ENCODE results near the gene PRSS1.
"Not testable (repeated sequence)": the region's sequence is repeated elsewhere in the genome, so short reads cannot be mapped to it uniquely, and the experiment has no call there.

Gene PRSS1

DNA sequence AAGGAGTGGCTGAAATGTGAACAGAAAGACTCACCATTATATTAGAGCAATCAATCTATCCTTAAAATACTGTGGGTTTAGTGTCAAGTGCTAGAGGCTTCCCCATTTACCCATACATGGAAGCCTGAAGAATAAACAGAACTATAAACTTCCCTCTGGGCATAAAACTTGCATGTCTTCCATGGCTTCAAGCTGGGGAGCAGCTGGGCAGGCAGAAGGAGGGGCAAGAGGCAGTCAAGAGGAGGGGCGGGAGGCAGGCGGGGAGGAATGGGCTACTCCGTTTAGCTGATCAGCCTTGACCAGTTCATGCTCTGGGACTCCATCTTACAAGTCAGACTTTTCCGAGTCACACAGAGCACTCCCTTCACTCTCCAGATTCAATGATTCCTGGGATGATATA, 3.5 kb upstream of the PRSS1 start:
- no peak for DNase-seq (ENCODE audit: low read depth in 4 of 4, low spot score in 1 of 4)

- DNase-seq (ENCODE audit: low read depth in 4 of 4, low spot score in 1 of 4) = no peak
Observed at GRCh38 chr7:142746264-142746663, 3.0 kb upstream of the PRSS1 start.

DNA sequence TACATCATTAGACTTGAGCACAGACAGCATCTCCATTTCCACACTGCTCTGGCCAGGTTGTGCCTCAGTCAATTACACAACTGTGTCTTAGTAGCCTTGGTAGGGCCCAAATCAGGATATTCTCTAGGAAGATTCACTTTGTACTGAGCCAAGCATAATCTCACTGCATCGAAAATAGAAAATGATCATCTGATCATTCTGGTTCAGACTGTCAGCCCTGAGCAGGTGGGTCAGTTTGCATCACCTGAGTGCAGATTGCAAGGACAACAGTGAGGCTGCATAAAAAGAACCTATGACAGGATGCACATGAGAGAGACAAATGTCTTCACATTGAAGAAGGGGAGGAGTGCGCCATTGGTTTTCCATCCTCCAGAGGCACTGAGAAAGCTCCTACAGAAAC, 862 bp upstream of the PRSS1 start:
- DNase-seq (ENCODE audit: low read depth in 4 of 4, low spot score in 1 of 4) = not testable (repeated sequence)

- no peak for DNase-seq (ENCODE audit: low read depth in 4 of 4, low spot score in 1 of 4)
Observed at GRCh38 chr7:142750321-142750938, 1.2 kb downstream of the PRSS1 start.

DNA sequence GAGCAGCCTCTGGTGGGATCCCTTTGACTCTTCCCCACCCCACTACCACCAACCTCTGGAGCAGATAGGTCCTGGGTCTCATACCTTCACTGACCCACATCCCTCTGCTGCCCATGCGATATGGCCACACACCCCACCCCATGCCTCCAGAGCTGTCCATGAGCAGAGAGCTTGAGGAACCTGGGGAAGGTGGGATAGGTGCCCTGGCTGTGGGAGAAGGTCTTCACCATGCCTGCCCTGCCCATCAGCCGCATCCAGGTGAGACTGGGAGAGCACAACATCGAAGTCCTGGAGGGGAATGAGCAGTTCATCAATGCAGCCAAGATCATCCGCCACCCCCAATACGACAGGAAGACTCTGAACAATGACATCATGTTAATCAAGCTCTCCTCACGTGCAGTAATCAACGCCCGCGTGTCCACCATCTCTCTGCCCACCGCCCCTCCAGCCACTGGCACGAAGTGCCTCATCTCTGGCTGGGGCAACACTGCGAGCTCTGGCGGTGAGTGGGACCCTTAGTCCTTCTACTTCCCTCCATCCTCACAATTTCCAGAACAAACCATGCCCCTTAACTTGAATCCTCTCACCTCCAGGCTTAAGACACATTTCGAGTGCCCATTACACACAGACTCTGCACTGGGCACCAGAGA, 2.4 kb downstream of the PRSS1 start:
- not testable (repeated sequence) for DNase-seq (ENCODE audit: low read depth in 4 of 4, low spot score in 1 of 4)

DNA sequence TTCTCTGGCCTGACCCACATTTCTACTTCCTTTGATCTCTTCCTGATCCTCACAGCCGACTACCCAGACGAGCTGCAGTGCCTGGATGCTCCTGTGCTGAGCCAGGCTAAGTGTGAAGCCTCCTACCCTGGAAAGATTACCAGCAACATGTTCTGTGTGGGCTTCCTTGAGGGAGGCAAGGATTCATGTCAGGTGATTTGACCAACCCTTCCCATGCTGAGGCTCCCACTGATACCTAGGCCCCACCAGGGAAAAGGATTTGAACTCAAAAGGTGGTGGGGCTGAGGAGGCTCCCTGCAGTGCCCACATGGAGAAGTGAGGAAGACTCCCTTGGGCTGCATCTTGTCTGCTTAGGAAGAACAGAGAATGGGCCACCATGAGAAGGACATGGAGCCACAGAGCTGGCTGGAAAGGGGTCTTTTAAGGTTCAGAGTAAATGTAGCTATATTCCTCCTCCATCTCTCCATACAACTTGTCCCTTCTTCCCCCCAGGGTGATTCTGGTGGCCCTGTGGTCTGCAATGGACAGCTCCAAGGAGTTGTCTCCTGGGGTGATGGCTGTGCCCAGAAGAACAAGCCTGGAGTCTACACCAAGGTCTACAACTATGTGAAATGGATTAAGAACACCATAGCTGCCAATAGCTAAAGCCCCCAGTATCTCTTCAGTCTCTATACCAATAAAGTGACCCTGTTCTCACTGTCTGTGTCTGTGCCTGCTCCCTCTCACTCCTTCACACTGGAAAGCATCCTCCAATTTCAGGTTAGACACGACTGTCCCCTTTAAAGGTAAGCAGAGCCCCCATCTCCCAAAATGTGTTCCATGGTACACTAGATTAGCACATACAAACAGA, 3.3 kb downstream of the PRSS1 start:
- no peak for DNase-seq (ENCODE audit: low read depth in 4 of 4, low spot score in 1 of 4)

DNA sequence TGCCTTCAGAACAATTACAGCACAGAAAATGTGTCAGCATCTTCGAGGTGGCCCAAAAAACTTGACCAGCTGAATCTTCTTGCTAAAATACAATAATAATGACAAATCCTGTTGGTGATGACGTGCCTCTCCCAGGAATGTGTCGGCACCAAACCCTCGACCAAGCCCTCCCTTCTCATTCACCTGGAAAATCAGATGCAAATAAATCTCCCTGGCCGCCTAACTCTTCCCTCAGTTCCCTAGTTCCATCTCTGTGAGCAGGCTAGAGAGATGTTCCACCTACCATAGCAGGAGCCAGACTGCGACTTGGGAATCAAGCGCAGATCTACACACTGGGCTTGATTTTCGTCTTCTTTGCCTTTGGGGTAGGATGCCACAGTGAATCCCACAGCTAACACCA, 4.1 kb downstream of the PRSS1 start:
- DNase-seq (ENCODE audit: low read depth in 4 of 4, low spot score in 1 of 4) = no peak

- not testable (repeated sequence) for DNase-seq (ENCODE audit: low read depth in 4 of 4, low spot score in 1 of 4)
Observed at GRCh38 chr7:142753925-142754491, 4.7 kb downstream of the PRSS1 start.

GRCh38 chr7:142754681-142755575, 5.7 kb downstream of the PRSS1 start:
- DNase-seq (ENCODE audit: low read depth in 4 of 4, low spot score in 1 of 4) = no peak

DNA sequence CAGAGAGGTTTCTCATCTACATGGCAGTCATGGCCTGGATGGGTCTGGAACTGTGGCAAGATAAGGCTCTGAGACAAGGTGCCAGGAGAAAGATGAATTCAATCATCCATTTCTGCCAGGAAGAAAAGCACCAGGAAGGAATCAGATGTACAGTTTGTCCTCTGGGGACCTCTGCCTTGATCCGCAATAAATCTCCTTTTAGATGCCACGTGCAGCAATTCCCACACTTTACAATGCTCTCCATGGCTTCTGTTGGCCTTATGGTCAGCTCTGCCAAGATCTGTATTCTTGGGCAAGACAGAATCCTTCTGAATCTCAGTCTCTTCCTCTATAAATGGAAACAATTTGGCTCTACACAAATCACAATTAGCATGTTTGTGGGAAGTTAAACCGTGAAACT, 9.0 kb downstream of the PRSS1 start:
- DNase-seq (ENCODE audit: low read depth in 4 of 4, low spot score in 1 of 4) = not testable (repeated sequence)

- no peak for DNase-seq (ENCODE audit: low read depth in 4 of 4, low spot score in 1 of 4)
Observed at GRCh38 chr7:142759433-142759832, 10.2 kb downstream of the PRSS1 start.

- DNase-seq (ENCODE audit: low read depth in 4 of 4, low spot score in 1 of 4) = no peak
Observed at GRCh38 chr7:142760071-142760642, 10.9 kb downstream of the PRSS1 start.

GRCh38 chr7:142761606-142762005, 12.3 kb downstream of the PRSS1 start:
- DNase-seq (ENCODE audit: low read depth in 4 of 4, low spot score in 1 of 4) = not testable (repeated sequence)

GRCh38 chr7:142762104-142762503, 12.8 kb downstream of the PRSS1 start:
- DNase-seq (ENCODE audit: low read depth in 4 of 4, low spot score in 1 of 4) = no peak

- no peak for DNase-seq (ENCODE audit: low read depth in 4 of 4, low spot score in 1 of 4)
Observed at GRCh38 chr7:142767451-142767850, 18.2 kb downstream of the PRSS1 start.

DNA sequence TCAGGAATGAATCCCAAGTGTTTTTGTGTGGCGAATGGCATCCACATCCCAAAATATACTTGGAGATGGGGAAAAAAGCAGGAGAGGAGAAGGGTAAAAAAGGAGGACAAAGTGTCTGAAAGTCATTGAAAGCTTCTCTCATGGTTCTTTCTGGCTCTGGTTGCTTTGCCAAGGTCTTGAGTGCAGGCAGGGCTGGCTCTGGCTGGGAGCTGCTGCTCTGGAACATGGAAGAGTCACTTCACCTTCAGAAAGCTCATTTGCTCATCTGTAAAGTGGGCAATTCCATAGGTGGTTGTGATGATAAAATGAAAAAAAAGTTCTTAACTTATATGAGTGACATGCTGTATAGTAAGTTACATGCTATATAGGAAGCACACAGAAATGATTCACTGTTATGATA, 18.6 kb downstream of the PRSS1 start:
- DNase-seq (ENCODE audit: low read depth in 4 of 4, low spot score in 1 of 4) = no peak

DNA sequence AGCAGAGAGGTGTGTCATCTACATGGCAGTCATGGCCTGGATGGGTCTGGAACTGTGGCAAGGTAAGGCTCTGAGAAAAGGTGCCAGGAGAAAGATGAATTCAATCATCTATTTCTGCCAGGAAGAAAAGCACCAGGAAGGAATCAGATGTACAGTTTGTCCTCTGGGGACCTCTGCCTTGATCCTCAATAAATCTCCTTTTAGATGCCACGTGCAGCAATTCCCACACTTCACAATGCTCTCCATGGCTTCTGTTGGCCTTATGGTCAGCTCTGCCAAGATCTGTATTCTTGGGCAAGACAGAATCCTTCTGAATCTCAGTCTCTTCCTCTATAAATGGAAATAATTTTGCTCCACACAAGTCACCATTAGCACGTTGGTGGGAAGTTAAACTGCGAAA, 19.6 kb downstream of the PRSS1 start:
- DNase-seq (ENCODE audit: low read depth in 4 of 4, low spot score in 1 of 4) = not testable (repeated sequence)

DNA sequence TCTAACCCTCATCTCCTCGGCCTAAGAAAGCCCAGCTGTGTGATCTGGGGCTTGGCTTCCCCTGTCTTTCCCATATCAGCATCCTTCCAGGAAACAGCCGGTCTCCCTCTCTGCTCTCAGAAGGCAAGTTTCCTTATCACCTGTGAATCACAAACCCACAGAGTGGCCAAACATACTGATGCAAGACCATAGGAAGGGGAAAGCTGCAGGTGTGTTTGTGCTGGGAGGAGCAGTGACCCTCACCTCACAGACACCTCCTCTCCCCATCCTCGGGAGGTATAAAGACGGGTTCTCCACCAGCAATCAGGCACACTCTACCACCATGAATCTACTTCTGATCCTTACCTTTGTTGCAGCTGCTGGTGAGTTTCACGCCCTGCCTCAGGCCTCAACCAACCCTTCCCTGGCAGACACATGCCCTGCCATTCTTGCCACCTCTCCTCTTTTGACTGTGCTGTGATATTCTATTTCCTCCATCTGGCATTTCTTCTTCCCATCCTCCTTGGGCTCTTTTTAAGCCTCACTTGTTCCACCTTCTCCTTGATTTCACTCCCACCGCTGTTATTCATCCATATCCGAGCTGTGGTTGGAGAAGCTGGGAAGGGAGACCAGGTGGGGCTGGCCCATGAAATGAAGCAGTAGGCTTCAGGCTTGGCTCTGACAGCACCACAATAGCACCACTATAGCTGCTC, 21.5 kb downstream of the PRSS1 start, which contains the start of gene PRSS2:
TSS of gene PRSS2 (plus strand) at position 310 of the 692 bp plus-strand sequence. CDS start at position 323, 13 bp downstream.
- DNase-seq (ENCODE audit: low read depth in 4 of 4, low spot score in 1 of 4) = no peak

DNA sequence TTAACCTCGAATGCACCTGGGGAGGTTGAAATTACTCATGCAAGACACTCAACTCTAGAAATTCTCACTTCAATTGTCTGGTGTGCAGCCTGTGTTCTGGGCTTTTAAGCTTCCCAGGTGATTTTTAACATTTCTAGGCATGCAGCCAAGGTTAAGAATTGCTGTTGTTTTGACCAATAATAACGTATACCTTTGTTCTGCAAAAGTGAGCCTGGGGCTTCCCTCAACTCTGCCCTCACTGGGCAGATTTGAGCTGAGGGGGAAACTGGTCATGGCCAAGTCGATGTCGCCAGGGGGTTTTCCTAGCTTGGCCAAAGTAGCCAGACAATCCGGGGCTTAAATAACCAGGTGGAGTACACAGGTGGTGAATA, 22.1 kb downstream of the PRSS1 start:
- DNase-seq (ENCODE audit: low read depth in 4 of 4, low spot score in 1 of 4) = no peak

DNA sequence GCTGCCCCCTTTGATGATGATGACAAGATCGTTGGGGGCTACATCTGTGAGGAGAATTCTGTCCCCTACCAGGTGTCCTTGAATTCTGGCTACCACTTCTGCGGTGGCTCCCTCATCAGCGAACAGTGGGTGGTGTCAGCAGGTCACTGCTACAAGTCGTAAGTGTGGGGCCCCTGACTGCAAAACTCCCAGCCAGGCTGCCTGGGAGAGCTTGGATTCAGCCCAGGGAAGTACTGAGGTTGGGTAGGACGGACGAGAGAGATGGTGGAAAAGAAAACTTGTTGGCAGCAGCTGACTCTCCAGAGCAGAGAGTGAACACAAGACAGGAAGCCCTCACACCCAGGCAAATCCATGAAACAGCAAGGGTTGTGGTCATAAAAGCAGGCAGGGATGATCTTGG, 22.8 kb downstream of the PRSS1 start:
- DNase-seq (ENCODE audit: low read depth in 4 of 4, low spot score in 1 of 4) = no peak
